ENCODE results near the gene ZSCAN30.

The ZSCAN30 gene

GRCh38 chr18:35290094-35290735, at the start of gene ZSCAN30:
Gene ZSCAN30, minus strand, starts transcription at chr18:35290229. Its CDS starts 25,877 bp downstream, at chr18:35264352.
- DNase-seq (ENCODE audit: low read depth, low spot score): peak; percentile 89

GRCh38 chr18:35337286-35337685, 47.3 kb upstream of the ZSCAN30 start:
- DNase-seq (ENCODE audit: low read depth, low spot score): no peak

GRCh38 chr18:35335866-35336265, 45.8 kb upstream of the ZSCAN30 start:
- no peak for DNase-seq (ENCODE audit: low read depth, low spot score)

DNA sequence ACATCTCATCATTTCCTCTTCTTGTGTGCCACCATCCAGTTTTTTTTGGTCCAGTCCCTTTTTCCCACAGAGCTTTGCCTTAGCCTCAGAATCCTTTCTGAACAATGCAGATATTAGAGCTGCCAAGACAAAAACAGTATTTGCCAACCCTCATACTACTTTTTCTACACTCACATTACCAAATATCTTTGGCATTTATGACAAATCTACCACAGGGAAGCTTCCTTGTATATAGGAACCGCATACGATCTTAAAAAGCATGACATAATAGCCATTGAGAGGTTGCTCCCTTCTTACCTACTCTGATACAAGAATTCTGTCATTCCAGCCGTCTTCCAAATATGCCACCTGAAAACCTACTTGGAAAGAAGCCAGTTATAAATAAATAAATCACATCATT, 44.8 kb upstream of the ZSCAN30 start:
- no peak for DNase-seq (ENCODE audit: low read depth, low spot score)

- no peak for DNase-seq (ENCODE audit: low read depth, low spot score)
Observed at GRCh38 chr18:35334212-35334611, 44.2 kb upstream of the ZSCAN30 start.

DNA sequence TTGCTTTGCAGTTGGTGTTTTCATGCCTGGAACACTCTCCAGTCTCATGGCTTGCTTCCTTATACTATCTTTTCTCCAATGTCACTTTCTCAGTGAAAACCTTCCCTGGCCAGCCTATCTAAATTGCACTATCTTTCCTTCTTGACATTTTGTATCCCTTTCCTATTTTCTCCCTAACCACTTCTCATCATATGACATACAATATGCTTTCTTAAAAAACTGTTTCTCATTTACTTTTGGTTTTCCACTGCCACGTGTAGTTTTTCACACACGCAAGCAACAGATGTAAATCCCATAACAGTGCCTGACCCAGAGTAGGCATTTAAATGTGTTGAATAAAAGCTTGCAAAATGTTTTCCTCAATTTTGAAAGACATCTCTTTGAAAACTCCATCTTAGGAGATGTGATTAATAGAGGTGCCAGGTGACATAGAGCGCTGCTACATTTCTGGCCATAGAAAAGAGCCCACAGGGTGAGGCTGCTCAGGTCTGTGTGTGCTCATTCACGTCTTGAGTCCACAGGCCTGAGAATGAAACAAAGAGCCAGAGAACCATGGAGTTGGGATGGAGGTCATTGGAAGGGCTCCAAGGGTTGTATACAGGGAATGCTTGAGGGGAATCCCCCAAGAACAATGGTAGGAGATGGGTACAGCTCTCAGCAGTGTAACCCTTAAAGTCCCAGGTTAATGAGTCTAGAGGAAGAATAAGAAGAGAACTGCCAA, 41.5 kb upstream of the ZSCAN30 start:
- DNase-seq (ENCODE audit: low read depth, low spot score): no peak

- DNase-seq (ENCODE audit: low read depth, low spot score): no peak
Observed at GRCh38 chr18:35328868-35329267, 38.8 kb upstream of the ZSCAN30 start.

GRCh38 chr18:35326695-35327387, 36.8 kb upstream of the ZSCAN30 start:
- no peak for DNase-seq (ENCODE audit: low read depth, low spot score)

DNA sequence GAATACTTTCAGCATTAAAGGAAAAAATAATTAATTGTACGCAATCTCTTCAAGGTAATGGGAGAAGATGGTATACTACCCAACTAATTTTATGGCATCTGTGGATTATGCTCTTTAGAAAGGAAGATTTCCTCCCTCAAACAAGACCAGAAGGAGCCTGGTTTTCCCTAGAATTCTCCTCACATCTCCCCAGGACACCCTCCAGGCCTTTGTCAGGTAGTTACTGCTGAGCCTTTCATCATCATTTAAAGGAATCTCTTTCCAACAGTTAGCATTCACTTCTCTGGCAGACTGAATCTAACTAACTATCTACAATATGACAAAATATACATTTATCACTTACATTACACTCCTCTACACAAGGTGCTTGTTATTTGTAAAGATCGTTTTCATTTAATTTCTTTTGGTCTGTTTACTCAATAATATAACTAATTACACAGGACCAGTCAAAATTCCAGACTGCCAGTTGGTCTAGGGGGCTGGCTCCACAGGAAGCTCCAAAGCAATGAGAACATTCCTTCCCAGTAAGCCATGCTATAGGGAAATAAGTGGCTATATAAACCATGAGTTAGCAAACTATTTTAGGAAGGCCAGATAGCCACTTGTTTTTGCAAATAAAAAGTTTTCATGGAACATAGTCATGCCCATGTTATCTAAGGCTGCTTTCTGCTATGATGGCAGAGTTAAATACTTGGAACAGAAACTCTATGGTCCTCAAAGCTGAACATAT, 35.1 kb upstream of the ZSCAN30 start:
- DNase-seq (ENCODE audit: low read depth, low spot score): no peak

DNA sequence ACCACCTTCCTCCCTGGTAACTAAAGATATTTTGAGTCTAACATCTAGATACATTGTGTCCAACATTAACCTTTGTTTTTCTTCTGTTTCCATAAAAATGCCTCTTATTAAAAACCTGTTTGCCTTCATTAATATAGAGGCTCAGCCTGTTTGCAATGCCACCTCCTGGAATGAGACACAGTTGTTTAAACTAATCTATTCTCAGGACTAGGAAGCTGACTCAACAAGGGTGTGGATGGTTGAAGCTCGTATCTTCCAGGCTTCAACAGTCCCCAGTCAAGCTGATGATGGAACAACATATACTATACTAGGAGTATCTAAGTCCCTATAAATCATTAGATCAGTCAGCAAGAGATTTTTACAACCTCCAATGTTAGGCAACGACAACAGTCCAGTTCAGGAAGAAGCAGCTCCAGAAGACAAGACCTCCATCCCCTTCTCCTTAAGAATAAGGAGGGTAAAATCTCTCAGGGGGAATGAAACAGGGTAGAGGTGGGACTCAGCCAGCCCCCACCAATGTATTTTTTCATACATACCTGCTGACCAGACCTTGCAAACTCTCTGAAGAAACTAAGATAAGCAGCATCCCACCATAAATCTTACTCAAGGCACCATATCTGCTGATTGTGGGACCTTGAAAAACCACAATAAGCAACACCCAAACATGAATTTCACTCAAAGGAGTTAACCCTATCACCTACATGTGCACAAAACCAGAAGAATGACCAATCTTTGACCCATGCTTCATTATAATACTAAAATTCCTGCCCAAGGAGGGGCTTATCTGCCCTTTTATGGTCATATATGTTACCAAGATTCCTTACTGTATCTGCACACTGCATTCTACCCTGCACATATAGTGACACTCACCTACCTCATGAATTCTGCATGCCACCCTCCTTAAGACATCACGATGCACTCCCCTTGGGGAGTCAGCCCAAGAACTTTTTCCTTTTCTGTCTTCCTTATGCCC, 32.7 kb upstream of the ZSCAN30 start:
- no peak for DNase-seq (ENCODE audit: low read depth, low spot score)

DNA sequence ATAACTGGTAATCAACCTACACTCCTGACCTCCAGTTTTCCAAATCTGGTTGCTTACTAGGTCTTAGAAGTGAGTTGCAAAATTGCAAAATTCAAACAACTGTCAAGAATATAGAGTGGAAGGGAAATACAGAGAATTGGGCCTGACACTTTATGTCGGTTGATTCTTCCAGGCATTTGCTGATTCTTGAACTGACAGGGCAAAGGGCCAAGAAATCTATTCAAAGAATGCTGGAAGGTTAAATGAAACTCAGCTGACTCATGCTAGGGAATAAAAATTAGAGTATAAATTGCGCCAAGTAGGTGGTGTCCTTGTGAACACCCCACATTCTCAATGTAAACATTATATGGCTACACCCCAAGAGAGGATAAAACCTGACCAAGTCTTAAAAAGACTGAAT, 21.5 kb upstream of the ZSCAN30 start:
- DNase-seq (ENCODE audit: low read depth, low spot score): no peak

DNA sequence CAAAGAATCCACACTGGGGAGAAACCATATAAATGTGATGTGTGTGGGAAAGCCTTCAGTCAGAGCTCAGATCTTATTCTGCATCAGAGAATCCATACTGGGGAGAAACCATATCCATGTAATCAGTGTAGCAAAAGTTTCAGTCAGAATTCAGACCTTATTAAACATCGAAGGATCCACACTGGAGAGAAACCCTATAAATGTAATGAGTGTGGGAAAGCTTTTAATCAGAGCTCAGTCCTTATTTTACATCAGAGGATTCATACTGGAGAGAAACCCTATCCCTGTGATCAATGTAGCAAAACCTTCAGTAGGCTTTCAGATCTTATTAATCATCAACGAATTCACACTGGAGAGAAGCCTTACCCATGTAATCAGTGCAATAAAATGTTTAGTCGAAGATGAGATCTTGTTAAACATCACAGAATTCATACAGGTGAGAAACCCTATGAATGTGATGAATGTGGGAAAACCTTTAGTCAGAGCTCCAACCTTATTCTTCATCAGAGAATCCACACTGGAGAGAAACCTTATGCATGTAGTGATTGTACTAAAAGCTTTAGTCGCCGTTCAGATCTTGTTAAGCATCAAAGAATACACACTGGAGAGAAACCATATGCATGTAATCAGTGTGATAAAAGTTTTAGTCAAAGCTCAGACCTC, 16.7 kb upstream of the ZSCAN30 start:
- DNase-seq (ENCODE audit: low read depth, low spot score): no peak

DNA sequence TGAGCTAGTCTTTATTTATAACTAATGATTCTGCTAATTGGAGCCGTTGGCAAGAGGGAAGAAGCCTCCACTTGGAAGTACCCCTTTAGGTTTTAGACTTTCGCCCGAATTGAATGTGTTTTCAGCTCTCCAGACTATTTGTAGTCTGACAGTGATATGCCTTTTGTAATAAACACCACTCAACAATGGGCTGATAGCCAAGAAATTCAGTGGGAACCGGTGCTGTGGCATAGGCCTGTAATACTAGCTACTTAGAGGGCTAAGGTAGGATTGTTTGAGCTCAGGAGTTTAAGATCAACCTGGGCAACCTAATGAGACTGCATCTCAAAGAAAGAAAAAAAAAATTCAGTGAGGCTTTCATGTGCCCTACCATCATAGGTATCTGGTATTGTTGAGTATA, 13.6 kb upstream of the ZSCAN30 start:
- DNase-seq (ENCODE audit: low read depth, low spot score): no peak

DNA sequence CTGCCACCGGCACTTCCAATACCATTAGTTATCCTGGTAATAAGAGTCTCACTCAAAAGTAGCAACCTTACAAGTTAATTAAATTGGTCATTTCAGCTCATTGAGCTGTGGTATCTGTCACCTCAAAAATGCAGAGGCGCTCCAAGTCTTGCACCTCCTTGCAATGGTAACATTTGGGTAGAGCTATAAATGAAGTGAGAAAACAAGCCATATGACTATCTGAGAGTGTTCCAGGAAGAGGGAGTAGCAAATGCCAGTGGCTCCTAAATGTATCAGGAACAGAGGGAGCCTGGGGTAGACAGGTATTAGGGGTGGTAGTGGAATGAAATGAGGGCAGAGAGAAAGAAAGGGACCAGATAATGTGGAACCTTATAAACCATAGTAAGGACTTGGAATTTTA, 6.0 kb upstream of the ZSCAN30 start:
- no peak for DNase-seq (ENCODE audit: low read depth, low spot score)

- DNase-seq (ENCODE audit: low read depth, low spot score): no peak
Observed at GRCh38 chr18:35291166-35291565, 1.1 kb upstream of the ZSCAN30 start.

DNA sequence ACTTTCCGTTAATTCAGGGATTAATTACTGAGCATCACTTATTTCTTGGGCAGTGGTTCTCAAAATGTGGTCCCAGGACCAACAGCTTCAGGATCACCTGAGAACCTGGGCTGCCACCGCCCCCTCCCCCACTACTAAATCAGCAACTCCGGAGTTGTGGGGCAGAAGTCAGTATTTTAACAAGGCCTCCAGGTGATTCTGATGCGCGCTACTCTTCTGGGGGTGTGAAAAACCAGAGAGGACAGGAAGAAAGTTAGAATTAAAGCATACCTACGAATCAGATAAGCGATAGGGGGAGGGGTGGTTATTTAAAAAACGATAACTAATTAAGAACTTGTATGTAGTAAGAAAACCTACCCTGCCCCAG, 319 bp downstream of the ZSCAN30 start:
- DNase-seq (ENCODE audit: low read depth, low spot score): no peak

GRCh38 chr18:35289293-35289692, 736 bp downstream of the ZSCAN30 start:
- DNase-seq (ENCODE audit: low read depth, low spot score): no peak

DNA sequence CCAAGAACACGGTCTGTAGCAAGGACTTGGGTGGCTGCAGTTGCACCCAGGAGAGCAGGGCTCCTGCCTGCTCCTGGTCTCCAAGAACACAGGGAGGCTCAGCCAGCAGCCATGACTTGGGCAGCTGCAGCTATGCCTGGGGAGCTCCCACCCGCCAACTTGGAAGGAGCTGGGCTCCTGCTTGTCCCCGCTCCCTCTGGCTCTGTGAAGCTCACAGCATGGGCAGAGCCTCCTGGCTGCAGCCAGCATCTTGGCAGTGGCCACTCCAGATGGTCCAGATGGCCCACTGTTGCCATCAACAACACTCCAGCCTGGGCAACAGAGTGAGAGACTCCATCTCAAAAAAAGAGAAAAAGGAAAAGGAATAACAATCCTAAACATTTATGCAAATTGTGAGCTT, 5.2 kb downstream of the ZSCAN30 start:
- no peak for DNase-seq (ENCODE audit: low read depth, low spot score)

DNA sequence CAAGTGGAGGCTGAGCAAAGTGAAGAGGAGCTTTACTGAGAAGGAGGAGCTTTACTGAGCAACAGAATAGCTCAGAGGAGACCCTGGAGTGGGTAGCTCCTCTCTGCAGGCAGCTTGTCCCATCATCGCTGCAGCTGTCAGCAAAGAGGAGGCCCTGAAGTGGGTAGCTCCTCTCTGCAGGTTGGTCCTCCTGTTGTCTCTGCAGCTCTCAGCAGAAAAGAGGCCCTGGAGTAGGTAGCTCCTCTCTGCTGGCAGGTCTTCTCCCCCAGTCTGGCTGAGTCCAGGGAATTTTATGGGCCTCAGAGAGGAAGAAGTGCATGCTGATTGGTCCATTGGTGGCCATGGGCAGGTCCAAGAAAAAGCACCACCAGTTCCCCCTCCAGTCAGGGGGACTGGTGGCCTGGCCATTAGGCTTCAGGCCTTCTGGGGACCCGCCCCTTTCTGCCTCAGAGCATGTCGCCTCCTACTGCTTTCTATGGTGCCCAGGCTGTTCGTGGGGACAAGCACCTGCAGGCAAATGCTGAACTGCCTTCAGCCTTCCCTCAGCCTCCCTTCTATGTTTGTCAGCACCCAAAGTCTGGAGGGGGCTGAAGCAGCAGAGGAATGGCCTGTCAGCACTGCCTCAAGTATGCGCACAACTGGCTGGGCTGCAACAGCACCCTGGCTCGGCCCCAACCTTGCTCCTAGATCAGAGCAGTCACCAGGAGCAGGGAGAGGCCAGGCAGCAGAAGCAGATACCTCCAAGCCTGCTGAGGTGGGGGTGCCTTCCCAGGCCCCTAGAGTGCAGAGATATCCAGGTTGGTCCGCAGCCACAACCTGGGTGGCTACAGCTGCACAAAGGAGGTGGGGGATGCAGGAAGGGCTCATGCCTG, 5.9 kb downstream of the ZSCAN30 start:
- DNase-seq (ENCODE audit: low read depth, low spot score): no peak

DNA sequence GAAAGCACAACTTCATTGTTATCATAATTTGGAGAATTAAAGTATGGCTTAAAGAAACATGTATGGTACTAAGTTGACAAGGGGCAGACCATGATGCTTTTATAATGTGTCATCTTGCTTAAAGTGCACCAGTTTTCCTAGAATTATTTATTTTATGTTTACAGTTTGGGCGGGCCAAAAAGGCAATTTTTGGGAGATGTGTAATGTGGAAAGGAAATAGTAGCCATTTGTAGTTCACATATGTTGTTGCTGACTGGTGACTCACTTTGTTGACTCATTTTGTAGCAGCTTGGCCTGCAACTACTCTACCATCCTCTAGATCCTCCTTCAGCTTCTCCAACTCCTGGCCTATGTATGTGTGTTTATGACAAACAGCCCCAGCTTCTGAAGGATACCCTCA, 7.7 kb downstream of the ZSCAN30 start:
- no peak for DNase-seq (ENCODE audit: low read depth, low spot score)
